Activated CD4-positive, alpha-beta T cell treated with anti-CD3 and anti-CD28 coated beads, Interleukin-2, amount 50 U/mL, for 16 hours (primary cell): ENCODE data around the gene SCUBE2.

Source experiments
- DNase-seq: peaks from one replicate; pipeline ENCODE4 v3.0.0-alpha.2; 2020

The SCUBE2 gene

GRCh38 chr11:9073466-9074225 lies 17.8 kb downstream of the SCUBE2 start:
- no peak for DNase-seq

- no peak for DNase-seq
Measured at GRCh38 chr11:9072626-9073176, 18.7 kb downstream of the SCUBE2 start.

GRCh38 chr11:9071692-9072091 lies 19.7 kb downstream of the SCUBE2 start:
- peak; percentile 44 for DNase-seq

DNA sequence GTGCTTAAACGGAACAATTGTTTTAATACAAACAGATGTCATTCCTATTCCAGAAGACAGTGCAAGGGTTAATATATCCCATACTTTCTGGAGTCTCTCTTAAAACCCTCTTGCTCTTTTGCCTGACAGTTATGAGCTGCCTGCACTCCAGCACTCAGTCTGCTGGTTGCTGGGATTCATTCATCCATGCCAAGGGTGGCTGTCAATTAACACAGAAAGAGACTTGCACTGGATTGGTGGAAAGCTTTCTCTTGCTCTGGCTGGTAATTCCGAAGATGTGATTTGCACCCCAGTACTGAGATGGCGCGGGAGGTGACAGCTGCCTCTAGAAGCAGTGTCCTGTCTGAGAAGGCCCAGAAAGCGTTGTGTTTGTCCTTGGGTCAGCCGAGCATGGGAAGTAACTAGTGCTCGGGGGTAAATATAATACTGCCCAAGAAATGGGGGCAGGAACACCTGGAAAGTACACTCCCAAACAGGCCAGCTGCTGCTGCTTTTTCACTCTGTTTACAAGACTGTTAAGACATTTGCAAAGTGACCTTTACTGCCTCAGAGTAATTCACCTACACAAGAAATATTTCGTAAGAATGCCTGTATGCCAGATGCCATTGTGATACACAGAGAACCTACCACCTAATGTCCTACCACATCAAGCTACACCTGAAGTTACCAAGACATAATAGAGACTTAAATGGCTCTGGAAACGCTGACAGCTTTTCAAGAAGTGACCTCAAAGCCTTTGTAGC lies 20.5 kb downstream of the SCUBE2 start:
- DNase-seq = no peak

DNA sequence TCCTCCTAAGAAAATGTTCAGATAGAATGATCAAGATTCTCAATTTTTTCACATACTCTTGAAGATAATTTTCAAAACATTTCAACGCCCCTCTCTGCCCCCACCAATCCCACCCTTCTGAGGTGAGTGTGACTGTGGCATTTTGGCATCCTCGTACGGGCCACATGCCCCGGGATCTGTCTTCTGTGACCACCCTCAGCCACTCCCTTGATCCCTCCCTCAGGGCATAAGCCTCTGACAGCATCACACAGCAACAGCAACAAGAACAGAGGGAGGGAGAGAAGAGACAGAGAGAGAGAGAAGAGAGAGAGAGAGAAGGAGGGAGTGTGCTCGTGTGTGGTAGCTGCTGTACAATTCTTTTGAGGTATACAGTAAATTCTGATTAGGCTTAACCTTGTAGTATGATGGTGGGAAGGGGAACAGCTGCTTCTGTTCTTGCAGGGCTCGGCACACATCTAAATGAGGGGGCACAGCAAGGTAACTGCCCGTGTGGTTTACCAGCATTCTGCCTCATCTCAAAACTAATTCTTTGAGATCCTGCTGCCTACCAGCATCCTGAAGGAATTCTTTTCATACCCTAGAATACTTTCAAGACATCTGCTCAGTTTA lies 21.4 kb downstream of the SCUBE2 start:
- no peak for DNase-seq

DNA sequence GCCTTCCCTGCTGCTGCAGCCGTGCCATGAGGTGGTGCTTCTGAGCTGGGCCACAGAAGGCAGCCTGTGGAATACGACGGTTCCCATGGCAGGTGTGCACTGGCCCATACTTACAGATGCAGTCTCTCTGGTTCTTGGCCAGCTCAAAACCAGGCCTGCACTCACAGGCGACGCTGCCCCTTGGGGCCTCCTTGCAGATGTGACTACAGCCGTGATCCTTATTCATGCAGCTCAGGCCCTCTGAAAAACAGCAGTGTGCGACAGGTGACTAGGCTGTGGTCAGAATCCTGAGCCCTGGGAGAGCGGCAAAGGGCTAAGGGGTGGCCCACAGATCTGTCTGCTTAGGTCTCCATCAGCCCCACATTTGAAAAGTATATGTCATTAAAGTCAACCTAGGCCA lies 22.1 kb downstream of the SCUBE2 start:
- no peak for DNase-seq

- no peak for DNase-seq
Measured at GRCh38 chr11:9066433-9066925, 24.9 kb downstream of the SCUBE2 start.

DNA sequence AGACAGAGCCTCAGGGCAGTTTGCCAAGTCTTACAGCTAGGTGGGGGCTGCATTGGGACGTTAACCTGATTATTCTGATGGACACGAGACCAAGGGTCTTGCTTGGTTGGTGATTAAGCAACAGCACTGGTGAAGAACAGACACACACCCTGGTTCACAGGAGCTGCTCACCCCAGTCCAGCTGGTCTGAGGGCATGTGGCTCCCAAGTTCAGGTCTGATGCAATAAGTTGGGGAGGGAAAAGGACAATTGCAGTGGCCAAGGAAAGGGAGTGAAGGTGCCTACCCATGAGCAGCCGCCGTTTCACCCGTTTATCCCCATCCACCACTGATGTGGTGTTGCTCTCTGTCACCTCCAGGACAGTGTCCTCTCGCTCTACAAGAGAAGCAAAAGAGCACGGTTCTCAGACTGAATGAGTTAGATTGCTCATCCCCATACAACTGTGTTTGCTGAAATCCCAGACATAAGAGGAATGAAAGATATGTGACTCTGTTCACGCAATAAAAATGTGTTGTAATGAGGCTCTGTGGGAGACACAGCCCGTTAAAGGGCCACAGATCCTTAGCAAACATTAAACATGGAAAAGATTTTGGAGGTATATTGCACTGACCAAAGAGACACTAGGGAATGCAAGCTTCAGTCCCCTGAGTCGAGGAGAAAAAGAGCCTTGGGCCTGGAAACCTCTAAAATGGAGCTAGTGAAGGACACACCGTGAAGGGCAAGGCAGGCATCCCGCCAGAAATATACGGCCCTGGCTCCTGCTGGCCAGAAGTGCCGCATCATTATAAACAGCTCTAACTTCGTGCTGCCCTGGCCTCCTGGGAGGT lies 25.6 kb downstream of the SCUBE2 start:
- no peak for DNase-seq

- DNase-seq = no peak
Measured at GRCh38 chr11:9061807-9062206, 29.6 kb downstream of the SCUBE2 start.

DNA sequence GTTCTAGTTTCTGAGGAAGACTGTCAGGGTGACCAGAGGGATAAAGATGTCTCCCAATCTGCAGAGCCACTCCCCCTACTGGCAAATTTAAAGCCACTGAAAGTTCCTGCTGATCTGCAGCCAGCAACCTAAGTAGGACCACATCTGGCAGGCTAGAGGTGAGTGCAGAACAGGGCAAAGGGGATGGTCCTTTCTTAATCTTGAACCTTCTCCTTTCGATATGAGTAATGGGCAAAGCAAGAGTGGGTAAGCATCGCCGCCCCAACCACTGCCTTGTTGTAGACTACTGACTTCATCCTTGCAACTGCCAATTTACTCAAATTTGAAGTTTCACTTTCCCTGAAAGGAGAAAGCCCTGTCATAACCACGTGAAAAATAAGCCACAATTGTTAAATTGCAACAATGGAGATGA lies 30.7 kb downstream of the SCUBE2 start:
- DNase-seq = peak; percentile 96

GRCh38 chr11:9059406-9059805 lies 32.0 kb downstream of the SCUBE2 start:
- no peak for DNase-seq

- no peak for DNase-seq
Measured at GRCh38 chr11:9057888-9058287, 33.5 kb downstream of the SCUBE2 start.

GRCh38 chr11:9057007-9057406 lies 34.4 kb downstream of the SCUBE2 start:
- DNase-seq = no peak

DNA sequence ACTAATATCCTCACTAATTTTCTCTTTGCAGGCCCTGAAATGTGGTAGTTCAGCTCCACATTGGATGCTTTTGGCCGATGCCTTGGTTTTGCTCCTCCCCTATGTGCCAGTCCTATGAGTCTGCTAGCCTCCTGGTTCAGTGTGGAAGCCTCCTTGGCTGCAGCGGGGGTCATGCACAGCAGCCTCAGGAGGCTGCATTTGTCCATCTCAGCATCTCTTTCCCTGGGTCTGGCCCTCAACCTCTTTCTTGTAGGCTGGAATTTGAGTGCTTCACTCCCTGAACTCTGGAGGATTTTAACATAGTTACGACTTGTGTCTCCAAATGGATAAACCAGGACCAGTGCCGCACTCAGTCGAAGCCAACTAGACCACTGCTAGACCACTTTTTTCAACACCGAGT lies 34.9 kb downstream of the SCUBE2 start:
- no peak for DNase-seq

DNA sequence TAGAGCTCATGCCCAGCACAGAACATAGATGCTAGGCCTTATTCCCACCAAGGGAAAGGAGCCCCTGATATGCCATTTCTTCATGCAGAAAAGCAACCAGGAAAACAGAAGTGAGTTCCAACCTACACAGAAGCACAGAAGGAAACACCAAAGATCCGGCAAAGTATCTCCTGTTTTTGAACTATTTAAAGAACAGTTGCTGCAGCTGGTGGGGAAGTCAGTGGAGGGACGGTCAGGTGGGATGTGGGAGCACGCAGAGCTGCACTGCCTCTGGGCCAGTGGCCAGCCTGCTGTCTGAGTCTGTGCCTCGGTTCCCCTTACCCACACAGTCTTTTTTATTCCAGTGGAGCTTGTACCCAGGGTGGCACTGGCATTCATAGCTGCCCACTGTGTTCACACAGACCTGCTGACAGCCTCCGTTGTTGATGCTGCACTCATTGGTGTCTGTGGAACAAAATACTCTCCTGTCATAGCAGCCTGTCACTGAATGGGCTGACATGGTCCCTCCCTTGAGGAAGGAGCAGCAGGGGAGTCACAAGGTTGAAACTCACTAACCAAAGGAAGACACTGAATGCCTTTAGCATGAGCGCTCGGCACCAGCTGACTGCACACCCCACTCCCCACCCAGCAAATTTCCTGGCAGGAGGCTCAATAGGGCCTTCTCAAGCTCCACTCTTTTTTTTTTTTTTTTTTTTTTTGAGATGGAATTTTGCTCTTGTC lies 37.9 kb downstream of the SCUBE2 start:
- no peak for DNase-seq

DNA sequence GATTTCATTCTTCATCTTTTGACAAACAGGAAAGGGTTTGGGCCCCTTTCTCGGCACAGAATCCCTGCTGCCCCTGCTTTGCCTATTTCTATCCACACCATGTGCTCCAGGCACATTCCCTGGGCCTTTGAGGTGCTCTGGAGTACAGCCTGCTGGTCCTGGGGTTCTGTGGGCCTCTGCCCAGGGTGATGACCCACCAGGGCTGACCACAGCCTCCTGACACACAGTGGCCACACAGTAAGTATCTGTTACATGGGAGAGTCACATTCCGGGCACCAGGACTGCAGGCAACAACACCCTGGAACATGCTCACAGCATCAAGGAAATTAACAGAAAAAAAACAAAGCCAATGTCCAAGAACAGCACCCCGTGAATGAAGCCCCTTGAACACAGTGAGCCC lies 39.1 kb downstream of the SCUBE2 start:
- DNase-seq = no peak

GRCh38 chr11:9049959-9050358 lies 41.4 kb downstream of the SCUBE2 start:
- no peak for DNase-seq

DNA sequence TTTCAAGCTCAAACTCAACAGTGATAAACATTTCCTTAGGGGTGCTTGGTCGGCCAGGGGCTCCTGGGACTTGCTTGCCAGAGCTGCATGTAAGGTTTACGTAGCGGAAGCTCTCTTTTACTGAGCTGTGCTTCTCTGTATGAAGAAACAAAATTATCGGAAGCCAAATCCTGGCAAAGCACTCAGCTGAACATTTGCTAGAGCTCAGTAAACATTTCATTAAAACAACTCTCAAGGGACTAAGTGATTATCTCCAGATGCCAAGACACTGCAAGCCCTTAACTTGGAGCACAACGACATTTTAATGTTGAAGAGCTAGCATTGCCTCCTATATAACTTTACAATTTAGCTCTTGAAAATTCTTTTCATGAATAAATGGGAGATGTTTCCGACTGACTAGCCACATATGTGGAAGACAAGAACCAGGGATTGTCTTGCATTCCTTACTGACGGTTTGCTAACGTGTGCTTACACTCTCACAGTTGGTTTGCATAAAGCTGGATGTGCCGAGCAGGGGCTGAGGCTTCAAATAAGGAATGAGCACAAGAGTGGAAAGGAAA lies 43.4 kb downstream of the SCUBE2 start:
- DNase-seq = no peak

- DNase-seq = no peak
Measured at GRCh38 chr11:9046481-9046880, 44.9 kb downstream of the SCUBE2 start.

- DNase-seq = no peak
Measured at GRCh38 chr11:9042488-9042887, 48.9 kb downstream of the SCUBE2 start.

- DNase-seq = no peak
Measured at GRCh38 chr11:9041747-9042146, 49.7 kb downstream of the SCUBE2 start.

DNA sequence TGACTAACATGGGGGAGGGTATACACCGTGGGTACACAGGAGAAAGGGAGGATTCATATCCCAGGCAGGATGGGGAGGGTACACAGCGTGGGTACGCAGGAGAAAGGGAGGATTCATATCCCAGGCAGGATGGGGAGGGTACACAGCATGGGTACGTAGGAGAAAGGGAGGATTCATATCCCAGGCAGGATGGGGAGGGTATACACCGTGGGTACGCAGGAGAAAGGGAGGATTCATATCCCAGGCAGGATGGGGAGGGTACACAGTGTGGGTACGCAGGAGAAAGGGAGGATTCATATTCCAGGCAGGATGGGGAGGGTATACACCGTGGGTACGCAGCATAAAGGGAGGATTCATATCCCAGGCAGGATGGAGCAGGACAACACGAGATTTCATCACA lies 51.0 kb downstream of the SCUBE2 start:
- no peak for DNase-seq
